Osteocyte (in vitro differentiated cells): ENCODE results near the gene IDH2. TPM values are rescaled to one million over a fixed set of nuclear protein-coding genes. Genes with fewer than 3 reads are reported as not detected.

Source experiments
- DNase-seq: peaks from one replicate; pipeline ENCODE4 v3.0.0; 2021; ENCODE audit warnings: mixed read lengths; ENCODE audit not compliant: unreplicated experiment; ENCODE audit errors: extremely low spot score
- H3K27ac Mint-ChIP-seq: one replicate; pipeline ENCODE4 v1.8.0; 2021; ENCODE audit warnings: mild to moderate bottlenecking, mixed read lengths; ENCODE audit not compliant: unreplicated experiment
- H3K27me3 Mint-ChIP-seq: one replicate; pipeline ENCODE4 v1.8.0; 2021; ENCODE audit warnings: mixed read lengths; ENCODE audit not compliant: unreplicated experiment
- H3K36me3 Mint-ChIP-seq: one replicate; pipeline ENCODE4 v1.8.0; 2021; ENCODE audit warnings: mixed read lengths; ENCODE audit not compliant: unreplicated experiment
- H3K4me1 Mint-ChIP-seq: one replicate; pipeline ENCODE4 v1.8.0; 2021; ENCODE audit warnings: mixed read lengths; ENCODE audit not compliant: unreplicated experiment
- H3K4me3 Mint-ChIP-seq: one replicate; pipeline ENCODE4 v1.8.0; 2021; ENCODE audit warnings: mild to moderate bottlenecking, moderate library complexity, mixed read lengths; ENCODE audit not compliant: unreplicated experiment
- H3K9me3 Mint-ChIP-seq: one replicate; pipeline ENCODE4 v1.8.0; 2021; ENCODE audit warnings: mixed read lengths; ENCODE audit not compliant: unreplicated experiment
- CTCF ChIP-seq: fragments of 200-600 bp; sonication (generic); IDR thresholded peaks from 2 replicates; pipeline ENCODE4 v1.5.0; 2021; ENCODE audit warnings: antibody characterized with exemption, mild to moderate bottlenecking, moderate library complexity
- total RNA-seq: library from RNA; stranded (reverse); gene quantifications from 2 replicates; pipeline ENCODE4 v1.2.1, GENCODE V29; 2021

Gene IDH2
- total RNA-seq, 1 donor from 2014 or later = 93.0 TPM

GRCh38 chr15:90099072-90099867, 3.0 kb downstream of the IDH2 start:
- no peak for TF ChIP-seq CTCF
- Mint-ChIP-seq H3K9me3 (no peaks in the 10 kb centered on the region), H3K4me1 (peaks cover 70% of the 10 kb centered on the region), H3K4me3 (no peak overlapping the region), H3K27ac (peak overlapping the region; percentile 90), H3K27me3 (no peaks in the 10 kb centered on the region), H3K36me3 (peaks cover 3% of the 10 kb centered on the region)
- DNase-seq = no peak

- H3K4me3 Mint-ChIP-seq = no peak overlapping the region
- H3K9me3 Mint-ChIP-seq = no peaks in the 10 kb centered on the region
- H3K4me1 Mint-ChIP-seq = peaks cover 64% of the 10 kb centered on the region
- DNase-seq = no peak
- H3K27me3 Mint-ChIP-seq = no peaks in the 10 kb centered on the region
- H3K27ac Mint-ChIP-seq = peak overlapping the region; percentile 90
- H3K36me3 Mint-ChIP-seq = peaks cover 3% of the 10 kb centered on the region
- TF ChIP-seq CTCF = no peak
Measured at GRCh38 chr15:90097475-90097874, 4.8 kb downstream of the IDH2 start.

GRCh38 chr15:90095521-90095959, 6.7 kb downstream of the IDH2 start:
- peaks cover 8% of the 10 kb centered on the region for H3K36me3 Mint-ChIP-seq
- H3K27ac Mint-ChIP-seq = peak overlapping the region; percentile 14
- no peaks in the 10 kb centered on the region for H3K27me3 Mint-ChIP-seq
- DNase-seq = no peak
- H3K4me3 Mint-ChIP-seq = no peak overlapping the region
- no peaks in the 10 kb centered on the region for H3K9me3 Mint-ChIP-seq
- TF ChIP-seq CTCF = no peak
- H3K4me1 Mint-ChIP-seq = peaks cover 55% of the 10 kb centered on the region

- Mint-ChIP-seq H3K9me3 (no peaks in the 10 kb centered on the region), H3K36me3 (peaks cover 27% of the 10 kb centered on the region), H3K4me3 (no peak overlapping the region), H3K27me3 (no peaks in the 10 kb centered on the region), H3K27ac (no peak overlapping the region), H3K4me1 (peaks cover 22% of the 10 kb centered on the region)
- DNase-seq = no peak
- TF ChIP-seq CTCF = no peak
Measured at GRCh38 chr15:90091156-90091931, 10.9 kb downstream of the IDH2 start.
